SU-DHL-6 (cell line): ENCODE results near the gene ENDOU.

Experiments
- EZH2phosphoT487 ChIP-seq: fragments of 200-600 bp; sonication (generic), shearing (Covaris generic); conservative IDR thresholded peaks from 2 replicates; pipeline ENCODE4 v1.6.1; 2018; ENCODE audit warnings: mild to moderate bottlenecking, antibody characterized with exemption, low read length, moderate library complexity, mixed read lengths
- TF ChIP-seq, protein P1 (sequence below): fragments of 200-600 bp; sonication (generic); IDR thresholded peaks from one replicate; pipeline ENCODE4 v1.5.1; 2017; ENCODE audit warnings: antibody characterized with exemption, mild to moderate bottlenecking, low read length, moderate library complexity; ENCODE audit not compliant: insufficient read depth, poor library complexity, severe bottlenecking

GRCh38 chr12:47763481-47764346 is 38.4 kb upstream of the ENDOU start:
- TF ChIP-seq, protein P1, sequence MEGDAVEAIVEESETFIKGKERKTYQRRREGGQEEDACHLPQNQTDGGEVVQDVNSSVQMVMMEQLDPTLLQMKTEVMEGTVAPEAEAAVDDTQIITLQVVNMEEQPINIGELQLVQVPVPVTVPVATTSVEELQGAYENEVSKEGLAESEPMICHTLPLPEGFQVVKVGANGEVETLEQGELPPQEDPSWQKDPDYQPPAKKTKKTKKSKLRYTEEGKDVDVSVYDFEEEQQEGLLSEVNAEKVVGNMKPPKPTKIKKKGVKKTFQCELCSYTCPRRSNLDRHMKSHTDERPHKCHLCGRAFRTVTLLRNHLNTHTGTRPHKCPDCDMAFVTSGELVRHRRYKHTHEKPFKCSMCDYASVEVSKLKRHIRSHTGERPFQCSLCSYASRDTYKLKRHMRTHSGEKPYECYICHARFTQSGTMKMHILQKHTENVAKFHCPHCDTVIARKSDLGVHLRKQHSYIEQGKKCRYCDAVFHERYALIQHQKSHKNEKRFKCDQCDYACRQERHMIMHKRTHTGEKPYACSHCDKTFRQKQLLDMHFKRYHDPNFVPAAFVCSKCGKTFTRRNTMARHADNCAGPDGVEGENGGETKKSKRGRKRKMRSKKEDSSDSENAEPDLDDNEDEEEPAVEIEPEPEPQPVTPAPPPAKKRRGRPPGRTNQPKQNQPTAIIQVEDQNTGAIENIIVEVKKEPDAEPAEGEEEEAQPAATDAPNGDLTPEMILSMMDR, result no peak
- no peak for TF ChIP-seq EZH2phosphoT487
